Esophagus squamous epithelium (tissue), 4 donors: ENCODE measurements around the gene TMEM150B.

ENCODE experiments used
- CTCF ChIP-seq, 6 experiments: fragments of 450-650 bp in 4 of 6; fragments of 200-600 bp in 2 of 6; sonication (generic) in 2 of 6; IDR thresholded peaks; one replicate each; pipeline ENCODE4 v1.5.1; 2016 to 2019; ENCODE audit warnings: antibody characterized with exemption in 6 of 6, mild to moderate bottlenecking in 4 of 6, moderate library complexity in 4 of 6
- POLR2A ChIP-seq, 4 donors: fragments of 450-650 bp; IDR thresholded peaks; one replicate each; pipeline ENCODE4 v1.6.1; 2017; ENCODE audit warnings: antibody characterized with exemption in 4 of 4, mild to moderate bottlenecking in 4 of 4, moderate library complexity in 3 of 4

- TF ChIP-seq POLR2A (IDR thresholded peaks at IDR 0.05): no peak
- no peak for TF ChIP-seq CTCF (IDR thresholded peaks at IDR 0.05)
These were observed 35.8 kb upstream of the TMEM150B start for GRCh38 chr19:55360902-55361301.
